Measurements from ENCODE around the gene S100PBP. TPM values are rescaled to one million over a fixed set of nuclear protein-coding genes. Genes with fewer than 3 reads are reported as not detected.
"Not testable (repeated sequence)": the region's sequence is repeated elsewhere in the genome, so short reads cannot be mapped to it uniquely, and the experiment has no call there.

S100PBP gene
- total RNA-seq, 1 donor = 42.0 TPM

DNA sequence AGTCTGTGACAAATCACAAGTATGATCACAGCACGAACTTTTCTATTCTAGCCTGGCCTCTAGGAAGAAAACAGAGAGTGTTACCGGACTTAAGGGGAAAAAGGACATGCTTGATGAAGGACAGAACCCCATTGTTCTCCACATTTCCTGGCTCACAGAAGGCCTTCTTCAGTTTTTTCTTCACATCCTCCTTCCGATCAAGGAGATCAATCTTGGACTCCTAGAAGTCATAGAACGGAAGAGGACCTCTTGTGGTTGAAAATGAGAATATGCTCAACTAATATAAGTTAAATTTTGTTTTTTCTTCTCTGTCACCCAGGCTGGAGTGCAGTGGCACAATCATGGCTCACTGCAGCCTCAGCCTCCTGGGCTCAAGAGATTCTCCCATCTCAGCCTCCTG is 30.6 kb upstream of the S100PBP start:
- no peak overlapping the region for H3K27ac ChIP-seq (ENCODE audit: low read depth, low read length)
- H2AFZ ChIP-seq (ENCODE audit: low read length) = no peak overlapping the region
- no peak overlapping the region for H3K4me2 ChIP-seq (ENCODE audit: insufficient read depth, low read length)
- no peaks in the 10 kb centered on the region for H3K9me3 ChIP-seq (ENCODE audit: low read depth, low read length)
- H3K4me3 ChIP-seq (ENCODE audit: insufficient read depth, low read length) = no peak overlapping the region
- no peaks in the 10 kb centered on the region for H3K27me3 ChIP-seq (ENCODE audit: insufficient read depth, low read length)
- H3K36me3 ChIP-seq (ENCODE audit: insufficient read depth, low read length) = peaks cover 79% of the 10 kb centered on the region
- TF ChIP-seq, protein P1, sequence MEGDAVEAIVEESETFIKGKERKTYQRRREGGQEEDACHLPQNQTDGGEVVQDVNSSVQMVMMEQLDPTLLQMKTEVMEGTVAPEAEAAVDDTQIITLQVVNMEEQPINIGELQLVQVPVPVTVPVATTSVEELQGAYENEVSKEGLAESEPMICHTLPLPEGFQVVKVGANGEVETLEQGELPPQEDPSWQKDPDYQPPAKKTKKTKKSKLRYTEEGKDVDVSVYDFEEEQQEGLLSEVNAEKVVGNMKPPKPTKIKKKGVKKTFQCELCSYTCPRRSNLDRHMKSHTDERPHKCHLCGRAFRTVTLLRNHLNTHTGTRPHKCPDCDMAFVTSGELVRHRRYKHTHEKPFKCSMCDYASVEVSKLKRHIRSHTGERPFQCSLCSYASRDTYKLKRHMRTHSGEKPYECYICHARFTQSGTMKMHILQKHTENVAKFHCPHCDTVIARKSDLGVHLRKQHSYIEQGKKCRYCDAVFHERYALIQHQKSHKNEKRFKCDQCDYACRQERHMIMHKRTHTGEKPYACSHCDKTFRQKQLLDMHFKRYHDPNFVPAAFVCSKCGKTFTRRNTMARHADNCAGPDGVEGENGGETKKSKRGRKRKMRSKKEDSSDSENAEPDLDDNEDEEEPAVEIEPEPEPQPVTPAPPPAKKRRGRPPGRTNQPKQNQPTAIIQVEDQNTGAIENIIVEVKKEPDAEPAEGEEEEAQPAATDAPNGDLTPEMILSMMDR (IDR thresholded peaks at IDR 0.05; ENCODE audit: extremely low read depth, low read depth, low read length) = peak; percentile 38
- H3K79me2 ChIP-seq (ENCODE audit: insufficient read depth, low read length) = peaks cover 3% of the 10 kb centered on the region
- peaks cover 12% of the 10 kb centered on the region for H3K4me1 ChIP-seq (ENCODE audit: insufficient read depth, low read length)
- no peaks in the 10 kb centered on the region for H4K20me1 ChIP-seq (ENCODE audit: insufficient read depth, low read length)
- DNase-seq (ENCODE audit: insufficient read length, low spot score, missing footprints) = no peak

DNA sequence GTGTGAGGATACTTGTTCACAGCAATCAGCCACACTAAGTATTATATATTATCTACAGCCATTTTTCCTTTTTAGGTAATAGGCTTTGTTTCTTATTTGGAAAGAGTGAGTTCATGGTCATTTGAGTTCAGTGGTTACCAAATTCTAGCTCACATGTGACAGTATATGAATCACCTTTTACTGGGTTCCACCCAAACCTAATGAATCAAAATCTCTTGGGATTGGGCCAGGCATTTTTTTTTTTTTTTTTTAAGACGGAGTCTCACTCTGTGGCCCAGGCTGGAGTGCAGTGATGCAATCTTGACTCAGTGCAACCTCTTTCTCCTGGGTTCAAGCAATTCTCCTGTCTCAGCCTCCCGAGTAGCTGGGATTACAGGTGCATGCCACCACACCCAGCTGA is 28.1 kb upstream of the S100PBP start:
- H3K4me3 ChIP-seq (ENCODE audit: insufficient read depth, low read length); H3K27me3 ChIP-seq (ENCODE audit: insufficient read depth, low read length); H3K4me2 ChIP-seq (ENCODE audit: insufficient read depth, low read length); H3K9me3 ChIP-seq (ENCODE audit: low read depth, low read length); H4K20me1 ChIP-seq (ENCODE audit: insufficient read depth, low read length); H2AFZ ChIP-seq (ENCODE audit: low read length): not testable (repeated sequence)
- H3K27ac ChIP-seq (ENCODE audit: low read depth, low read length) = peak overlapping the region; percentile 49
- peaks cover 18% of the 10 kb centered on the region for H3K4me1 ChIP-seq (ENCODE audit: insufficient read depth, low read length)
- H3K36me3 ChIP-seq (ENCODE audit: insufficient read depth, low read length) = peaks cover 74% of the 10 kb centered on the region
- DNase-seq (ENCODE audit: insufficient read length, low spot score, missing footprints) = peak; percentile 68
- peaks cover 11% of the 10 kb centered on the region for H3K79me2 ChIP-seq (ENCODE audit: insufficient read depth, low read length)

DNA sequence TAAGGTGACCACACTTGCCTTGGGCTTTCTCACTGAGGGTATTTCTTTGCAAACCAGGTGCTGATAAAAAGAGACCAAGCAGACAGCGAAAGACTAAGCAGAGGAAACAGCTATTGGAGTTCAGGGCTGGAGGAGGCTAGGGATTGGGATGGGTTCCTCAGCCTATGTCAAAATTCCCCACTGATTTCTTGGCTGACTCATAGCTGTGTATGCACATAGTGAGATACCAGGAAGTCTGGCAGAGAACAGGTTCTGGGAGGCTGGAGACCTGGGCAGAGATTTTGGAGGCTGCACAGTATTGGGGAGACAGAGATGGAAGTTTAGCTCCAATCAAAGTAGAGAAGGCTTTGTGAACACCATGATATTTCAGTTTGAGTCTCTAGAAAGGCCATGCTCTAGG is 25.6 kb upstream of the S100PBP start:
- H3K27me3 ChIP-seq (ENCODE audit: insufficient read depth, low read length) = no peaks in the 10 kb centered on the region
- no peaks in the 10 kb centered on the region for H3K9me3 ChIP-seq (ENCODE audit: low read depth, low read length)
- no peak overlapping the region for H2AFZ ChIP-seq (ENCODE audit: low read length)
- H3K4me2 ChIP-seq (ENCODE audit: insufficient read depth, low read length) = no peak overlapping the region
- no peaks in the 10 kb centered on the region for H4K20me1 ChIP-seq (ENCODE audit: insufficient read depth, low read length)
- DNase-seq (ENCODE audit: insufficient read length, low spot score, missing footprints) = peak; percentile 87
- H3K36me3 ChIP-seq (ENCODE audit: insufficient read depth, low read length) = peaks cover 55% of the 10 kb centered on the region
- TF ChIP-seq, protein P1 (IDR thresholded peaks at IDR 0.05; ENCODE audit: extremely low read depth, low read depth, low read length) = no peak
- no peak overlapping the region for H3K4me3 ChIP-seq (ENCODE audit: insufficient read depth, low read length)
- peaks cover 11% of the 10 kb centered on the region for H3K79me2 ChIP-seq (ENCODE audit: insufficient read depth, low read length)
- peak overlapping the region; percentile 12 for H3K27ac ChIP-seq (ENCODE audit: low read depth, low read length)
- peaks cover 18% of the 10 kb centered on the region for H3K4me1 ChIP-seq (ENCODE audit: insufficient read depth, low read length)

DNA sequence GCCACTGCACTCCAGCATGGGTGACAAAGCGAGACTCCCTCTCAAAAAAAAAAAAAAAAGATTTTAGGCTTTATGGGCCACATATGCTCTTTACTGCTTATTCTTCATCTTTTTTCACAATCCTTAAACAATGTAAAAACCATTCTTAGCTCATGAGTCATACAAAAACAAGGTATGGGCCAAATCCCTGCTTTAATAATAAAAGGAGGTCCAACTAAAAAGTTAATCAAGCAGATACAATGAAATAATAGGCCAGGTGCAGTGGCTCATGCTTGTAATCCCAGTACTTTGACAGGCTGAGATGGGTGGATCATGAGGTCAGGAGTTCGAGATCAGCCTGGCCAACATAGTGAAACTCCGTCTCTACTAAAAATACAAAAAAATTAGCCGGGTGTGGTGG is 21.7 kb upstream of the S100PBP start:
- H3K36me3 ChIP-seq (ENCODE audit: insufficient read depth, low read length) = peaks cover 44% of the 10 kb centered on the region
- H3K27ac ChIP-seq (ENCODE audit: low read depth, low read length); H3K4me2 ChIP-seq (ENCODE audit: insufficient read depth, low read length); H2AFZ ChIP-seq (ENCODE audit: low read length); H3K4me3 ChIP-seq (ENCODE audit: insufficient read depth, low read length); H4K20me1 ChIP-seq (ENCODE audit: insufficient read depth, low read length); H3K27me3 ChIP-seq (ENCODE audit: insufficient read depth, low read length); H3K9me3 ChIP-seq (ENCODE audit: low read depth, low read length): not testable (repeated sequence)
- peaks cover 16% of the 10 kb centered on the region for H3K4me1 ChIP-seq (ENCODE audit: insufficient read depth, low read length)
- H3K79me2 ChIP-seq (ENCODE audit: insufficient read depth, low read length) = peaks cover 21% of the 10 kb centered on the region
- DNase-seq (ENCODE audit: insufficient read length, low spot score, missing footprints) = peak; percentile 73

DNA sequence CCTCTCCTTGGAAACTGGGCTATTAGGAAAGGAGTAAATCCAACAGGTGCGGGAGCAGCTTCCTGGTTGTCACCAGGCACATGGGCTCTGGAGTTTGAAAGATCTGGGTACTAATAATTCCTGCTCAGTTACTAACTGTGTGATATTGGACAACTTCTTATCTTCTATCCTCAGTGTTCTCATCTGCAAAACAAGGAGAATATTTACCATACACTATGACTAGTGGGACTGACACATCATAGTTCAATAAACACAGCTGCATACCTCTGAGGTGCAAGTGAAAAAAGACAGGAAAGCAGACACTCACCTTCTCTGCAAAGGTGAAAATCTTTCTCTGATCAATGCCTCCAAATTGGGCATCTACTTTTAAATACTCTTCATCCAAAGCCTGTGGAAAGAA is 20.0 kb upstream of the S100PBP start:
- no peak for DNase-seq (ENCODE audit: insufficient read length, low spot score, missing footprints)
- Histone ChIP-seq H4K20me1 (ENCODE audit: insufficient read depth, low read length) (no peaks in the 10 kb centered on the region), H3K9me3 (ENCODE audit: low read depth, low read length) (no peaks in the 10 kb centered on the region), H3K36me3 (ENCODE audit: insufficient read depth, low read length) (peaks cover 33% of the 10 kb centered on the region), H3K79me2 (ENCODE audit: insufficient read depth, low read length) (peaks cover 22% of the 10 kb centered on the region), H3K4me3 (ENCODE audit: insufficient read depth, low read length) (no peak overlapping the region), H3K4me1 (ENCODE audit: insufficient read depth, low read length) (peaks cover 16% of the 10 kb centered on the region), H3K4me2 (ENCODE audit: insufficient read depth, low read length) (no peak overlapping the region), H3K27ac (ENCODE audit: low read depth, low read length) (no peak overlapping the region), H3K27me3 (ENCODE audit: insufficient read depth, low read length) (no peaks in the 10 kb centered on the region), H2AFZ (ENCODE audit: low read length) (no peak overlapping the region)
- TF ChIP-seq, protein P1 (IDR thresholded peaks at IDR 0.05; ENCODE audit: extremely low read depth, low read depth, low read length) = no peak

Data from osteoblast (primary cell).